GM06990 (cell line): Measurements from ENCODE around the gene SLC26A11.
"Not testable (repeated sequence)": the region's sequence is repeated elsewhere in the genome, so short reads cannot be mapped to it uniquely, and the experiment has no call there.

Source experiments
- DNase-seq: peaks from one replicate; pipeline ENCODE4 v3.0.0-alpha.2; 2011; ENCODE audit not compliant: insufficient read length; ENCODE audit errors: extremely low read depth
- H3K27me3 ChIP-seq: replicated peaks from 2 replicates; pipeline ENCODE4 v1.6.0; 2011; ENCODE audit warnings: low read length; ENCODE audit not compliant: control insufficient read depth, insufficient read depth
- H3K36me3 ChIP-seq: 2 replicates; pipeline ENCODE4 v1.5.1; 2011; ENCODE audit warnings: low read length; ENCODE audit not compliant: control insufficient read depth, insufficient read depth
- H3K4me3 ChIP-seq: replicated peaks from 2 replicates; pipeline ENCODE4 v1.5.1; 2011; ENCODE audit warnings: low read depth, mild to moderate bottlenecking, control low read depth, low read length
- CTCF ChIP-seq: IDR thresholded peaks from 2 replicates; pipeline ENCODE4 v1.5.1; 2011; ENCODE audit warnings: low read length, control low read depth, mild to moderate bottlenecking, inconsistent platforms; ENCODE audit not compliant: insufficient read depth, poor library complexity, severe bottlenecking

Gene SLC26A11

GRCh38 chr17:80198144-80198661, 22.0 kb upstream of the SLC26A11 start:
- TF ChIP-seq CTCF, result no peak
- Histone ChIP-seq H3K4me3 (no peak overlapping the region), H3K36me3 (no peaks in the 10 kb centered on the region), H3K27me3 (no peaks in the 10 kb centered on the region)
- no peak for DNase-seq

- H3K4me3 ChIP-seq, DNase-seq, H3K36me3 ChIP-seq, H3K27me3 ChIP-seq: not testable (repeated sequence)
Observed at GRCh38 chr17:80199295-80199694, 20.9 kb upstream of the SLC26A11 start.

GRCh38 chr17:80201446-80201845, 18.8 kb upstream of the SLC26A11 start:
- Histone ChIP-seq H3K27me3 (no peaks in the 10 kb centered on the region), H3K4me3 (no peak overlapping the region), H3K36me3 (no peaks in the 10 kb centered on the region)
- DNase-seq, result no peak
- TF ChIP-seq CTCF, result no peak

- no peak for DNase-seq
- no peak overlapping the region for H3K4me3 ChIP-seq
- no peaks in the 10 kb centered on the region for H3K36me3 ChIP-seq
- no peak for TF ChIP-seq CTCF
- no peaks in the 10 kb centered on the region for H3K27me3 ChIP-seq
Observed at GRCh38 chr17:80202197-80202596, 18.0 kb upstream of the SLC26A11 start.

GRCh38 chr17:80203471-80203963, 16.7 kb upstream of the SLC26A11 start:
- Histone ChIP-seq H3K27me3 (no peaks in the 10 kb centered on the region), H3K36me3 (no peaks in the 10 kb centered on the region; the same call in 1 of the 2 replicates), H3K4me3 (no peak overlapping the region)
- no peak for DNase-seq
- TF ChIP-seq CTCF, result peak; percentile 18

GRCh38 chr17:80204626-80205468, 15.4 kb upstream of the SLC26A11 start:
- TF ChIP-seq CTCF, result no peak
- Histone ChIP-seq H3K4me3 (no peak overlapping the region), H3K36me3 (peaks cover 2% of the 10 kb centered on the region), H3K27me3 (no peaks in the 10 kb centered on the region)
- DNase-seq, result no peak
